Hepatocyte (in vitro differentiated cells): Measurements from ENCODE around the gene MCEE.

Experiments
- EZH2 ChIP-seq: fragments of 200-600 bp; sonication (generic); IDR thresholded peaks from 2 replicates; pipeline ENCODE4 v1.6.1; 2016; ENCODE audit warnings: antibody characterized with exemption, mild to moderate bottlenecking, borderline replicate concordance
- TF ChIP-seq, protein P1 (sequence below): fragments of 200-600 bp; sonication (generic); IDR thresholded peaks from 2 replicates; pipeline ENCODE4 v1.5.1; 2016; ENCODE audit warnings: antibody characterized with exemption, mild to moderate bottlenecking; ENCODE audit not compliant: poor library complexity

DNA sequence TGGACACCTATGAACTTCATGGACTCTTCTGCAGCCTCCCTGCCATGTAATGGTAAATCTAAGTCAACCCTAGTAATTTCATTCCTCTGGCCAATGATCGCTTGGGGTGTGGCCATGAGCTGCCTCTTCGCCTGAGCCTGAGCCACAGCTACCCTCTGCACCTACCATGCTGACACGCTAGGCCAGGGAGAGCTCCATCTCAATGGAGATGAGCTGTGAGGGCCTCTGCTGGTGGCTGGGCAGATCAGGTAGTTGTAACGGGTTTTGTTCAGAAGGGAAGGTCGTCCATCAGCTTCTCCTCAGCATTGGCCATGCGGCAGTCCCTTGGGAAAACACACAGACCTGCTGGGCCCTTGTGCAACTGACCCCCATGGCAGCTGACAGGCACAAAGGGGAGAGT lies 24.8 kb upstream of the MCEE start:
- TF ChIP-seq, protein P1, sequence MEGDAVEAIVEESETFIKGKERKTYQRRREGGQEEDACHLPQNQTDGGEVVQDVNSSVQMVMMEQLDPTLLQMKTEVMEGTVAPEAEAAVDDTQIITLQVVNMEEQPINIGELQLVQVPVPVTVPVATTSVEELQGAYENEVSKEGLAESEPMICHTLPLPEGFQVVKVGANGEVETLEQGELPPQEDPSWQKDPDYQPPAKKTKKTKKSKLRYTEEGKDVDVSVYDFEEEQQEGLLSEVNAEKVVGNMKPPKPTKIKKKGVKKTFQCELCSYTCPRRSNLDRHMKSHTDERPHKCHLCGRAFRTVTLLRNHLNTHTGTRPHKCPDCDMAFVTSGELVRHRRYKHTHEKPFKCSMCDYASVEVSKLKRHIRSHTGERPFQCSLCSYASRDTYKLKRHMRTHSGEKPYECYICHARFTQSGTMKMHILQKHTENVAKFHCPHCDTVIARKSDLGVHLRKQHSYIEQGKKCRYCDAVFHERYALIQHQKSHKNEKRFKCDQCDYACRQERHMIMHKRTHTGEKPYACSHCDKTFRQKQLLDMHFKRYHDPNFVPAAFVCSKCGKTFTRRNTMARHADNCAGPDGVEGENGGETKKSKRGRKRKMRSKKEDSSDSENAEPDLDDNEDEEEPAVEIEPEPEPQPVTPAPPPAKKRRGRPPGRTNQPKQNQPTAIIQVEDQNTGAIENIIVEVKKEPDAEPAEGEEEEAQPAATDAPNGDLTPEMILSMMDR, result peak; percentile 9
- no peak for TF ChIP-seq EZH2
